B cell (primary cell): Measurements from ENCODE around the gene SLC6A12. TPM values are rescaled to one million over a fixed set of nuclear protein-coding genes. Genes with fewer than 3 reads are reported as not detected.

Source experiments
- ATAC-seq: fragments of 200-7000 bp; cut with Tn5 transposase; one replicate; pipeline ENCODE4 v1.10.0; 2021; ENCODE audit warnings: low read depth, mild to moderate bottlenecking, moderate number of reproducible peaks, moderate library complexity
- CTCF ChIA-PET: fragments of 350-600 bp; sonication (Branson Sonifier 250); formaldehyde crosslinking; loops from one replicate; lab custom pipeline; 2021; ENCODE audit warnings: antibody characterized with exemption, inconsistent platforms; lab: Charles Lee
- POLR2A ChIA-PET: fragments of 350-600 bp; sonication (Branson Sonifier 250); formaldehyde crosslinking; loops from one replicate; lab custom pipeline; 2021; ENCODE audit warnings: antibody characterized with exemption; lab: Charles Lee
- DNase-seq: peaks from one replicate; pipeline ENCODE4 v3.0.0; 2013
- H2AFZ ChIP-seq: 2 replicates; pipeline ENCODE4 v1.6.1; 2012; ENCODE audit warnings: mild to moderate bottlenecking, low read depth, low read length; ENCODE audit not compliant: insufficient read depth, poor library complexity, severe bottlenecking
- H3K27ac ChIP-seq, 2 donors: 1 replicate in 1 of 2; 2 replicates in 1 of 2; pipeline ENCODE4 v1.5.1; 2012 to 2013; ENCODE audit warnings: low read length in 2 of 2, mild to moderate bottlenecking in 2 of 2, moderate library complexity in 1 of 2
- H3K27me3 ChIP-seq, 4 experiments: fragments of 200-600 bp in 1 of 4; sonication (generic) in 1 of 4; replicated peaks in 1 of 4; 1 replicate in 2 of 4; 2 replicates in 2 of 4; pipeline versions ENCODE4 v1.6.1 to v1.7.0; 2013 to 2016; ENCODE audit warnings: low read length in 3 of 4, mild to moderate bottlenecking in 2 of 4, mixed read lengths in 1 of 4, moderate library complexity in 1 of 4; ENCODE audit not compliant: insufficient read depth in 4 of 4, control insufficient read depth in 3 of 4; ENCODE audit errors: control extremely low read depth in 1 of 4
- H3K36me3 ChIP-seq, 2 experiments: replicated peaks in 1 of 2; 1 replicate in 1 of 2; 2 replicates in 1 of 2; pipeline versions ENCODE4 v1.6.1 to v1.7.1; 2013; ENCODE audit warnings: low read length in 1 of 2; ENCODE audit not compliant: insufficient read depth in 2 of 2, control insufficient read depth in 1 of 2; ENCODE audit errors: control extremely low read depth in 1 of 2, extremely low read depth in 1 of 2
- H3K4me1 ChIP-seq, 2 donors: fragments of 200-600 bp in 1 of 2; sonication (generic) in 1 of 2; 1 replicate in 1 of 2; 2 replicates in 1 of 2; pipeline versions ENCODE4 v1.5.1 to v1.6.1; 2013 to 2017; ENCODE audit warnings: low read length in 2 of 2; ENCODE audit not compliant: control insufficient read depth in 2 of 2, insufficient read depth in 2 of 2
- H3K4me2 ChIP-seq: replicated peaks from 2 replicates; pipeline ENCODE3; 2012; ENCODE audit warnings: mild to moderate bottlenecking, low read depth, low read length; ENCODE audit not compliant: poor library complexity, severe bottlenecking
- H3K4me3 ChIP-seq, 5 experiments: fragments of 200-600 bp in 1 of 5; sonication (generic) in 1 of 5; 1 replicate in 3 of 5; 2 replicates in 2 of 5; pipeline versions ENCODE4 v1.5.1 to v1.7.0; 2011 to 2016; ENCODE audit warnings: low read length in 4 of 5, mild to moderate bottlenecking in 4 of 5, low read depth in 2 of 5, control low read depth in 1 of 5, moderate library complexity in 1 of 5; ENCODE audit not compliant: insufficient read depth in 1 of 5; ENCODE audit errors: control extremely low read depth in 1 of 5, extremely low read depth in 1 of 5
- H3K79me2 ChIP-seq: fragments of 200-600 bp; sonication (generic); one replicate; pipeline ENCODE4 v1.6.0; 2016; ENCODE audit warnings: low read length; ENCODE audit not compliant: control insufficient read depth, insufficient read depth
- H3K9ac ChIP-seq: fragments of 200-600 bp; sonication (generic); 2 replicates; pipeline ENCODE4 v1.6.1; 2017; ENCODE audit warnings: mild to moderate bottlenecking, low read length, moderate library complexity
- H3K9me3 ChIP-seq, 3 donors: one replicate each; pipeline versions ENCODE4 v1.6.1 to v1.7.1; 2013; ENCODE audit warnings: low read length in 2 of 3; ENCODE audit not compliant: control insufficient read depth in 2 of 3, insufficient read depth in 1 of 3; ENCODE audit errors: control extremely low read depth in 1 of 3
- H4K20me1 ChIP-seq: 2 replicates; pipeline ENCODE4 v1.6.0; 2012; ENCODE audit warnings: mild to moderate bottlenecking, low read length; ENCODE audit not compliant: insufficient read depth, control insufficient read depth, poor library complexity, severe bottlenecking
- H3K27ac Mint-ChIP-seq: one replicate; pipeline ENCODE4 v1.8.0; 2021; ENCODE audit warnings: mixed read lengths
- H3K27me3 Mint-ChIP-seq: one replicate; pipeline ENCODE4 v1.8.0; 2021; ENCODE audit warnings: mixed read lengths
- H3K4me1 Mint-ChIP-seq: one replicate; pipeline ENCODE4 v1.8.0; 2021; ENCODE audit warnings: mixed read lengths
- H3K4me3 Mint-ChIP-seq: one replicate; pipeline ENCODE4 v1.8.0; 2021; ENCODE audit warnings: mixed read lengths
- H3K9me3 Mint-ChIP-seq: one replicate; pipeline ENCODE4 v1.8.0; 2022; ENCODE audit warnings: mixed read lengths; ENCODE audit not compliant: insufficient read depth
- EZH2 ChIP-seq: IDR thresholded peaks from 2 replicates; pipeline ENCODE4 v1.6.1; 2012; ENCODE audit warnings: borderline replicate concordance, low read depth, mild to moderate bottlenecking, moderate library complexity, low read length; ENCODE audit not compliant: insufficient read depth, poor library complexity, severe bottlenecking
- WGBS: methylation state at CpG from one replicate; pipeline ENCODE4 v1.1.5; 2013; ENCODE audit warnings: missing lambda C conversion rate; ENCODE audit not compliant: insufficient coverage; 5-methylcytosine and 5-hydroxymethylcytosine counted together
- intact Hi-C: fragments of 100-400 bp; cut with micrococcal nuclease; formaldehyde crosslinking; loops from one replicate; pipeline ENCODE4 v1.10.0; 2022
- polyA plus RNA-seq: library from polyadenylated mRNA; depleted of rRNA; stranded (reverse); fragments of >200 nt; gene quantifications from 2 replicates; pipeline ENCODE4 v1.2.3, GENCODE V29; 2012
- total RNA-seq, 2 donors: library from RNA; stranded (reverse); fragments of 120-200 nt in 1 of 2; gene quantifications; 1 replicate in 1 of 2; 2 replicates in 1 of 2; pipeline versions ENCODE4 v1.2.3 to v1.2.4, GENCODE V29; 2013 to 2022
- TF ChIP-seq, protein P1 (sequence below): fragments of 200-600 bp; IDR thresholded peaks from one replicate; pipeline ENCODE4 v1.8.0; 2022; ENCODE audit warnings: antibody characterized with exemption, mild to moderate bottlenecking

SLC6A12 gene
- total and polyA plus RNA-seq, 2 donors (not counting 1 experiment from before 2014, with no cell fraction given) = 0.06 TPM; not detected in 1

DNA sequence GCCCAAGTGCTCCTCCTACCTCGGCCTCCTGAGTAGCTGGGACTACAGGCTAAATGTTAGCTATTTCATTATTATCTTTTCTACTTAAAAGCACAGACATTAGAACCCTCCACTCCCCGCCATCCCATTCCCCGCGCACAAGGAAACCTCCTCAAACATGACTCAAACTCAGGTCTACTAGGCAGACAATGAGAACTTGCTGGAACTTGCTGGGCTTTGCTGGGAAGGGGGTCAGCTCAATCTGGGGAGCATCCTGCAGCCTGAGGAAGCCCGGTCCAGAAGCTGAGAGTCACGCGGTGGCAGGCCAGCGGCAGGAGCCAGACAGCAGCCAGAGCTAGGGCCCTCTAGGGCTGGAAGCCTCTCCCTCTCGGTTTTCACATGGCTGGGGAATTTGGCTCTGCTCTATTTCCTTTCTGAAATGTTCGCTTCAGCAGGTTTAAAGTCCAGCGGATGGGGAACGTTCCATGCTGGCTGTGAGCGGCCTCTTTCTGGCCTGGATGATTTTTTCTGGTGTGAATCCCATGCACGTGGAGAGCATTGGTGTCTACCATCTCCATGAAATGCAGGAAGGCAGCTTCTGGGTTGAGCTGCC is 68.5 kb downstream of the SLC6A12 start:
- ChIA-PET POLR2A (no interaction called here), CTCF (no interaction called here)
- DNase-seq = no peak
- Histone ChIP-seq H3K4me3 (no peak overlapping the region), H3K9me3 (no peaks in the 10 kb centered on the region), H3K27me3 (peaks cover 0 to 4% (median 0%) of the 10 kb centered on the region in 4 experiments), H3K4me2 (no peak overlapping the region), H3K9ac (no peak overlapping the region), H4K20me1 (no peaks in the 10 kb centered on the region), H2AFZ (no peak overlapping the region), H3K4me1 (peaks cover 0 to 4% of the 10 kb centered on the region in 2 donors), H3K79me2 (no peaks in the 10 kb centered on the region), H3K36me3 (no peaks in the 10 kb centered on the region), H3K27ac (no peak overlapping the region)
- TF ChIP-seq, protein P1, sequence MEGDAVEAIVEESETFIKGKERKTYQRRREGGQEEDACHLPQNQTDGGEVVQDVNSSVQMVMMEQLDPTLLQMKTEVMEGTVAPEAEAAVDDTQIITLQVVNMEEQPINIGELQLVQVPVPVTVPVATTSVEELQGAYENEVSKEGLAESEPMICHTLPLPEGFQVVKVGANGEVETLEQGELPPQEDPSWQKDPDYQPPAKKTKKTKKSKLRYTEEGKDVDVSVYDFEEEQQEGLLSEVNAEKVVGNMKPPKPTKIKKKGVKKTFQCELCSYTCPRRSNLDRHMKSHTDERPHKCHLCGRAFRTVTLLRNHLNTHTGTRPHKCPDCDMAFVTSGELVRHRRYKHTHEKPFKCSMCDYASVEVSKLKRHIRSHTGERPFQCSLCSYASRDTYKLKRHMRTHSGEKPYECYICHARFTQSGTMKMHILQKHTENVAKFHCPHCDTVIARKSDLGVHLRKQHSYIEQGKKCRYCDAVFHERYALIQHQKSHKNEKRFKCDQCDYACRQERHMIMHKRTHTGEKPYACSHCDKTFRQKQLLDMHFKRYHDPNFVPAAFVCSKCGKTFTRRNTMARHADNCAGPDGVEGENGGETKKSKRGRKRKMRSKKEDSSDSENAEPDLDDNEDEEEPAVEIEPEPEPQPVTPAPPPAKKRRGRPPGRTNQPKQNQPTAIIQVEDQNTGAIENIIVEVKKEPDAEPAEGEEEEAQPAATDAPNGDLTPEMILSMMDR = no peak
- TF ChIP-seq EZH2 = no peak
- 83% methylated on average over 13 of the region's 14 CpGs for WGBS
- Mint-ChIP-seq H3K4me1 (peaks cover 4% of the 10 kb centered on the region), H3K4me3 (no peak overlapping the region), H3K27me3 (peaks cover 15% of the 10 kb centered on the region), H3K27ac (no peak overlapping the region), H3K9me3 (no peaks in the 10 kb centered on the region)
- intact Hi-C loops = no loop called here
- no peak for ATAC-seq

DNA sequence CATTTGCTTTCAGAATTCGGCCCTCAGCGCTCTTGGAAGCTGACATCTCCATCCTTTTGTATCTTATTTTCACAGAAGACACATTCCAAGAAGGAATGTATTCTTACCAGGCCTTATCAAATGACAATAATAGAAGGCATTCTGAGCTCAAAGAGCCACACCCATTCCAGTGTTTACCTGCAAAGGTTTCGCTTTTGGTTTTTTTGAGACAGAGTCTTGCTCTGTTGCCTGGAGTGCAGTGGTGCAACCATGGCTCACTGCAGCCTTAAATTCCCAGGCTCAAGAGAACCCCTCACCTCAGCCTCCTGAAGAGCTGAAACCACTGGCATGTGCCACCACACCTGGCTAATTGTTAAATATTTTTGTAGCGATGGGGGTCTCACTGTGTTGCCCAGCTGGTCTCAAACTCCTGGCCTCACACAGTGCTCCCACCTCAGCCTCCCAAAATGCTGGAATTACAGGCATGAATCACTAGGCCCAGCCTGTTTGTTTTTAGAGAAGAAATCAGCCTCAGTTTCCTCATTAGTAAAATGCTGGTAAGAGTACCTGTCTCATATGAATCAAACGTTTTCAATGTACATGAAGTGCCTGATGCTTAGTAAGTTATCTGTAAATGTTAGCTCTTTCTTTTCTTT is 69.2 kb downstream of the SLC6A12 start:
- Mint-ChIP-seq H3K4me1 (peaks cover 4% of the 10 kb centered on the region), H3K27me3 (peaks cover 22% of the 10 kb centered on the region), H3K27ac (no peak overlapping the region), H3K4me3 (no peak overlapping the region), H3K9me3 (no peaks in the 10 kb centered on the region)
- ChIA-PET CTCF (no interaction called here), POLR2A (no interaction called here)
- intact Hi-C loops = no loop called here
- Histone ChIP-seq H3K9ac (no peak overlapping the region), H3K79me2 (no peaks in the 10 kb centered on the region), H3K9me3 (no peaks in the 10 kb centered on the region), H4K20me1 (no peaks in the 10 kb centered on the region), H3K27me3 (peaks cover 0 to 6% (median 1%) of the 10 kb centered on the region in 4 experiments), H3K4me2 (no peak overlapping the region), H2AFZ (no peak overlapping the region), H3K4me1 (peaks cover 0 to 4% of the 10 kb centered on the region in 2 donors), H3K27ac (no peak overlapping the region), H3K36me3 (no peaks in the 10 kb centered on the region), H3K4me3 (no peak overlapping the region)
- no peak for DNase-seq
- ATAC-seq = no peak
- 68% methylated on average over 3 of the region's 5 CpGs for WGBS
- no peak for TF ChIP-seq EZH2
- TF ChIP-seq, protein P1 = no peak
